Stomach smooth muscle (tissue), 2 donors: Measurements from ENCODE around the gene DIP2B.

Experiments
- H3K27ac ChIP-seq: one replicate; pipeline ENCODE4 v1.7.0; 2013; ENCODE audit warnings: mild to moderate bottlenecking, low read length, inconsistent platforms
- H3K27me3 ChIP-seq, 2 donors: one replicate each; pipeline ENCODE4 v1.7.0; 2013; ENCODE audit warnings: low read length in 2 of 2; ENCODE audit not compliant: insufficient read depth in 2 of 2, control insufficient read depth in 1 of 2
- H3K36me3 ChIP-seq, 2 donors: one replicate each; pipeline ENCODE4 v1.7.0; 2013; ENCODE audit warnings: low read length in 2 of 2; ENCODE audit not compliant: control insufficient read depth in 2 of 2, insufficient read depth in 2 of 2
- H3K4me1 ChIP-seq: one replicate; pipeline ENCODE4 v1.7.0; 2013; ENCODE audit warnings: low read length; ENCODE audit not compliant: control insufficient read depth, insufficient read depth
- H3K4me3 ChIP-seq, 2 donors: one replicate each; pipeline ENCODE4 v1.7.0; 2013; ENCODE audit warnings: low read length in 2 of 2
- H3K9ac ChIP-seq, 2 donors: one replicate each; pipeline ENCODE4 v1.7.0; 2013; ENCODE audit warnings: low read length in 2 of 2, mild to moderate bottlenecking in 1 of 2
- H3K9me3 ChIP-seq, 2 donors: one replicate each; pipeline ENCODE4 v1.7.0; 2013; ENCODE audit warnings: low read length in 2 of 2; ENCODE audit not compliant: control insufficient read depth in 2 of 2
- donor health status: healthy.
- donor health status: Pancreatic carcinoma.

DIP2B gene

GRCh38 chr12:50640321-50640939, 135.6 kb downstream of the DIP2B start:
- no peak overlapping the region for H3K4me3 ChIP-seq
- no peaks in the 10 kb centered on the region for H3K36me3 ChIP-seq
- H3K27ac ChIP-seq, result no peak overlapping the region
- no peaks in the 10 kb centered on the region for H3K27me3 ChIP-seq
- H3K4me1 ChIP-seq, result no peaks in the 10 kb centered on the region
- H3K9ac ChIP-seq, result no peak overlapping the region
- no peaks in the 10 kb centered on the region for H3K9me3 ChIP-seq

- Histone ChIP-seq H3K36me3 (no peaks in the 10 kb centered on the region), H3K9me3 (no peaks in the 10 kb centered on the region), H3K27ac (no peak overlapping the region), H3K9ac (no peak overlapping the region), H3K4me3 (no peak overlapping the region), H3K27me3 (no peaks in the 10 kb centered on the region), H3K4me1 (no peaks in the 10 kb centered on the region)
These were observed 136.8 kb downstream of the DIP2B start for GRCh38 chr12:50641566-50641965.

GRCh38 chr12:50642035-50642451, 137.3 kb downstream of the DIP2B start:
- Histone ChIP-seq H3K27ac (no peak overlapping the region), H3K4me3 (no peak overlapping the region), H3K36me3 (no peaks in the 10 kb centered on the region), H3K9ac (no peak overlapping the region), H3K27me3 (no peaks in the 10 kb centered on the region), H3K9me3 (no peaks in the 10 kb centered on the region), H3K4me1 (no peaks in the 10 kb centered on the region)

GRCh38 chr12:50642761-50643160, 138.0 kb downstream of the DIP2B start:
- no peaks in the 10 kb centered on the region for H3K9me3 ChIP-seq
- no peak overlapping the region for H3K27ac ChIP-seq

GRCh38 chr12:50647031-50647430, 142.2 kb downstream of the DIP2B start:
- no peaks in the 10 kb centered on the region for H3K27me3 ChIP-seq
- H3K4me3 ChIP-seq, result no peak overlapping the region
- no peak overlapping the region for H3K27ac ChIP-seq
- H3K36me3 ChIP-seq, result no peaks in the 10 kb centered on the region
- no peaks in the 10 kb centered on the region for H3K9me3 ChIP-seq
- H3K9ac ChIP-seq, result no peak overlapping the region
- H3K4me1 ChIP-seq, result no peaks in the 10 kb centered on the region

More at GRCh38 chr12:50642761-50643160, 138.0 kb downstream of the DIP2B start:
- Histone ChIP-seq H3K9ac (no peak overlapping the region), H3K4me1 (no peaks in the 10 kb centered on the region), H3K4me3 (no peak overlapping the region), H3K27me3 (no peaks in the 10 kb centered on the region), H3K36me3 (no peaks in the 10 kb centered on the region)

- Histone ChIP-seq H3K27me3 (no peaks in the 10 kb centered on the region), H3K9ac (no peak overlapping the region), H3K4me1 (no peaks in the 10 kb centered on the region), H3K36me3 (no peaks in the 10 kb centered on the region), H3K4me3 (no peak overlapping the region), H3K9me3 (no peaks in the 10 kb centered on the region), H3K27ac (no peak overlapping the region)
These were observed 142.7 kb downstream of the DIP2B start for GRCh38 chr12:50647479-50647878.

- Histone ChIP-seq H3K9me3 (no peaks in the 10 kb centered on the region), H3K9ac (no peak overlapping the region), H3K4me1 (no peaks in the 10 kb centered on the region), H3K36me3 (no peaks in the 10 kb centered on the region), H3K27me3 (no peaks in the 10 kb centered on the region), H3K4me3 (no peak overlapping the region), H3K27ac (no peak overlapping the region)
These were observed 145.5 kb downstream of the DIP2B start for GRCh38 chr12:50650285-50650684.

- H3K27me3 ChIP-seq, result no peaks in the 10 kb centered on the region
- H3K4me3 ChIP-seq, result no peak overlapping the region
- H3K36me3 ChIP-seq, result peaks cover 2 to 5% of the 10 kb centered on the region in 2 donors
- H3K4me1 ChIP-seq, result no peaks in the 10 kb centered on the region
- no peak overlapping the region for H3K27ac ChIP-seq
- no peaks in the 10 kb centered on the region for H3K9me3 ChIP-seq
- H3K9ac ChIP-seq, result no peak overlapping the region
These were observed 150.7 kb downstream of the DIP2B start for GRCh38 chr12:50655374-50655921.

GRCh38 chr12:50659260-50659659, 154.5 kb downstream of the DIP2B start:
- H3K36me3 ChIP-seq, result peaks cover 2 to 6% of the 10 kb centered on the region in 2 donors
- H3K4me1 ChIP-seq, result no peaks in the 10 kb centered on the region
- no peak overlapping the region for H3K9ac ChIP-seq
- no peaks in the 10 kb centered on the region for H3K9me3 ChIP-seq
- H3K4me3 ChIP-seq, result no peak overlapping the region
- H3K27me3 ChIP-seq, result no peaks in the 10 kb centered on the region
- H3K27ac ChIP-seq, result no peak overlapping the region

GRCh38 chr12:50659690-50660424, 155.1 kb downstream of the DIP2B start:
- Histone ChIP-seq H3K27me3 (no peaks in the 10 kb centered on the region), H3K9me3 (no peaks in the 10 kb centered on the region), H3K36me3 (peaks cover 2 to 6% of the 10 kb centered on the region in 2 donors), H3K4me3 (no peak overlapping the region), H3K4me1 (no peaks in the 10 kb centered on the region), H3K9ac (no peak overlapping the region), H3K27ac (no peak overlapping the region)

- H3K27ac ChIP-seq, result no peak overlapping the region
- H3K9me3 ChIP-seq, result no peaks in the 10 kb centered on the region
- H3K4me1 ChIP-seq, result no peaks in the 10 kb centered on the region
These were observed 155.6 kb downstream of the DIP2B start for GRCh38 chr12:50660425-50660822.

More at GRCh38 chr12:50660425-50660822, 155.6 kb downstream of the DIP2B start:
- peaks cover 2 to 6% of the 10 kb centered on the region in 2 donors for H3K36me3 ChIP-seq
- H3K9ac ChIP-seq, result no peak overlapping the region
- H3K27me3 ChIP-seq, result no peaks in the 10 kb centered on the region
- no peak overlapping the region for H3K4me3 ChIP-seq
